Measurements from ENCODE around the gene OR7A17.

Gene OR7A17

GRCh38 chr19:14886032-14886431, at the start of gene OR7A17:
OR7A17 (minus strand) TSS chr19:14886132; CDS start chr19:14881355, 4,777 bp downstream.
- no peak for DNase-seq (ENCODE audit: low spot score)

GRCh38 chr19:14933506-14933905, 47.6 kb upstream of the OR7A17 start:
- DNase-seq (ENCODE audit: low spot score) = no peak

- DNase-seq (ENCODE audit: low spot score) = peak; percentile 9
Observed at GRCh38 chr19:14916848-14917247, 30.9 kb upstream of the OR7A17 start.

GRCh38 chr19:14915116-14915515, 29.2 kb upstream of the OR7A17 start:
- no peak for DNase-seq (ENCODE audit: low spot score)

DNA sequence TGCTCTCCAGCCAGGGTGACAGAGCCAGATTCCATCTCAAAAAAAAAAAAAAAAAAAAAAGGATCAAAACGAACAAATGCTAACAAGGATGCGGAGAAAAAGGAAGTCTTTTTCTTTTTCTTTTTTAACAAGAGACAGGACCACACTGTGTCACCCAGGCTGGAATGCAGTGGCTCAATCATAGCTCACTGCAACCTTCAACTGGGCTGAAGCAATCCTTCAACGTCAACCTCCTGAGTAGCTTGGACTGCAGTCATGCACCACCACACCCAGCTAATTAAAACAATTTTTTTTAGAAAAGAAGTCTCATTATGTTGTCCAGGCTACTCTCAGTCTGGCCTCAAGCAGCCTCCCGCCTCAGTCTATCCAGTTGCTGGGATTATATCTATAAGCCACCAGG, 20.8 kb upstream of the OR7A17 start:
- DNase-seq (ENCODE audit: low spot score) = no peak

DNA sequence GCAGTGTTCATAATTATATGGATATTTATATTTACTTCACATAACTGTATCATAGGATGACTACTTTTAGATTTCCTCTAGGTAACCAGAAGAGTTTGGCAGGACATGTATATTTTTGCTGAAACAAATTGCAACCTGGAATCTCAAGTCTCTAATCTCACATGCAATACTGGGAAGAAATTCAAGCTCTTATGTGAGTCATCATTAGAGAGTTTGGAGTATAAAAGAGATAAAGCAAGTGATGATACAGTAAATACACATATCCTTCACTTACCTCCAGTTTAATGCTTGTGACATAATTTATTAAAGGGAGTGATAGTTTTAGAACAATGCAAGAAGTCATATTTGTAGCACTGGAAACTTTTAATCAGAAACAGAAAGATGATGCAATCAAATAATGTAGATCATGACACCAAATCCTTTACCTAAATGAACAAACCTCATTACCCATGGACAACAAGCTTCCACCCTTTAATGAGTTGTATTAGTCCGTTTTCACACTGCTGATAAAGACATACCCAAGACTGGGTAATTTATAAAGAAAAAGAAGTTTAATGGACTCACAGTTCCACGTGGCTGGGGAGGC, 15.8 kb upstream of the OR7A17 start:
- no peak for DNase-seq (ENCODE audit: low spot score)

DNA sequence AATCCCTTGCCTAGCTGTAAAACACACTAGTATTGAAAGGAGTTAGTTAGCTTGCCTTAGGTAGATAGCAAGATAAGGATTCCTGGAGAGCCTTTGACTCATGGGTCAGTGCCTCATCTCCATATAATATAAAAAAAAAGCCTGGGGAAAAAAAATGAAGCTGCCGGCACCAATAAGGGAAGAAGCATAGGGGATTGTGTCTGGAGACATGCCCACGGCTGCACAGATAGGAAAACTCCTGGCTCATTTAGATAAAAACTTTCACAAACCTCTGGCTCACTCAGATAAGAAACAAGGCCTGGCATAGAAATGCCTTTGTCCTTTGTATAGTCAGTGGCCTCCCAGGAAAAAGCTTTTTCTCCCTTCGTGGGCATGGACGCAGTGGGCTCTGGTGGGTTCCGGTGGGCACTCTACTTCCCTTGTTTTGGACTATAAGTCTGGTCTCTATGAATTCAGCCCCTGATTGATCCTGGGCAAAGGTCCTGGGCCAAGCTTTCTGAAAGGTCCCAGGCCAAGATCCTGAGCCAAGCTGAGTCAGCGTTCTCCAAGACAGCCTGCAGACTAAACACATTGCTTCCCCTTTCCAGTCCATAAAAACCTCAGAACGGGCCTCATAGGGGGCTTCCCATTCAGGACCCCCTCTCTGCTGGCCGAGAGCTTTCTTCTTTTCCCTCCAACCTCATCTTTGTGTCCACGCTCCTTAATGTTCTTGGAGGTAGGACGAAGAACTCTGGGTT, 4.9 kb upstream of the OR7A17 start:
- no peak for DNase-seq (ENCODE audit: low spot score)

- DNase-seq (ENCODE audit: low spot score) = no peak
Observed at GRCh38 chr19:14889994-14890642, 4.2 kb upstream of the OR7A17 start.

DNA sequence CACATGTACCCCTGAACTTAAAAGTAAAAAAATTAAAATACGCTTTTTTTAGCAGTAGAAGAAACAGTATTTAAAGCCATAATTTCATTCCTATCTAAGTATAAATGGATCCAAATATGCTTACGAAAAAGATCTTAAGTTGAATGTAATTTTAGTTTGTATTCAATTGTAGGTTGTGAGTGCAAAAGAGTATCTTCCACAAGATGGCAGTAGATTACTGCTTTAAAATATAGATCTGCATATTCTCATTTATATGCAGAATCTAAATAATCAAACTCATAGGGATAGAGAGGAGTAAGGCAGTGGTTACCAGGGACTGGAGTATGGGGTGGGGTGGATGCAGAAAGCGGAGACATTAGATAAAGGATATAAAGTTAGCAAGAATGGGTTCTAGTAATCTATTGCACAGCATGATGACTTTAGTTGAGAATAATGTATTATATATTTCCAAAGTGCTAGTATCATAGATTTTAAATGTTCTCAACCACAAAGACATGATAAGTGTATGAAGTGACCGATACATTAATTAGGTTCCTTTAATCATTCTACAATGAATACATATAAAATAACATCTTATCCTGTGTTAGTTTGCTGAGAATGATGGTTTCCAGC, 14.2 kb downstream of the OR7A17 start:
- DNase-seq (ENCODE audit: low spot score) = no peak

GRCh38 chr19:14868497-14868896, 17.4 kb downstream of the OR7A17 start:
- no peak for DNase-seq (ENCODE audit: low spot score)

DNA sequence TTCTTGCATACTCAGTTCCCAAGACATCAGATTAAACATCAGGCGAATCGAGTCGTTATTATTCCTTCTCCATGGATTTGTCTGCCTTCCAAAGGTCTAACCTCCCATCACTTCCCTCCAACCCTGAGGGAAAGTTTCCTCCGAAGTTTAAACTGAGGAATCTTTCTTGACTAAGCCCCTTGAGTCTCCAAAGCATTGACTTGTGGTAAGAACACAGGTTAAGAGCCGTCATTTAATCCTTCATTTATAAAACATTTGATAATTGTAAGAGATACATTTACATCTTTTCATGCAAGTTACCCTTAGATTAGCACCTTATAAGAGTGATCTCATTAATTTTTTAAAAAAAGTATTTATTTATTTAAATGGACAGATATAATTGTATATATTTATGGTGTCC, 37.1 kb downstream of the OR7A17 start, which contains the start of gene OR7A10:
Gene OR7A10, minus strand, starts transcription at position 101 of the 400 bp plus-strand sequence. CDS start 7,045 bp downstream, outside the sequence.
- DNase-seq (ENCODE audit: low spot score) = no peak

DNA sequence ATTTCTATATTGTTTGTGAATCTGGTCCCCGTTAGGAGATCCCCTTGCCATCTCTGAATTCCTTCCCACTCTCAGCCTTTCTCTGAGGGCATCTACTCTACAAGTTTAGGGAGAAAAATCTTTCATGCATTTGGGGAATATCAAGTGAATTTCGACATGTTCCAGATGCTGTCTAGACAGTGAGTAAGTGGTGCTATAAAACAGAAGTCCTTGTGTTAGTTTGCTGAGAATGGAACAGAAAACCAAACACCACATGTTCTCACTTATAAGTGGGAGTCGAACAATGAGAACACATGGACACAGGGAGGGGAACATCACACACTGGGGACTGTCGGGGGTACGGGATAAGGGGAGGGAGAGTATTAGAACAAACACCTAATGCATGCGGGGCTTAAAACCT, 42.4 kb downstream of the OR7A17 start:
- DNase-seq (ENCODE audit: low spot score) = no peak

GRCh38 chr19:14843169-14843568, 42.8 kb downstream of the OR7A17 start:
- no peak for DNase-seq (ENCODE audit: low spot score)

GRCh38 chr19:14840206-14840605, 45.7 kb downstream of the OR7A17 start:
- DNase-seq (ENCODE audit: low spot score) = no peak

DNA sequence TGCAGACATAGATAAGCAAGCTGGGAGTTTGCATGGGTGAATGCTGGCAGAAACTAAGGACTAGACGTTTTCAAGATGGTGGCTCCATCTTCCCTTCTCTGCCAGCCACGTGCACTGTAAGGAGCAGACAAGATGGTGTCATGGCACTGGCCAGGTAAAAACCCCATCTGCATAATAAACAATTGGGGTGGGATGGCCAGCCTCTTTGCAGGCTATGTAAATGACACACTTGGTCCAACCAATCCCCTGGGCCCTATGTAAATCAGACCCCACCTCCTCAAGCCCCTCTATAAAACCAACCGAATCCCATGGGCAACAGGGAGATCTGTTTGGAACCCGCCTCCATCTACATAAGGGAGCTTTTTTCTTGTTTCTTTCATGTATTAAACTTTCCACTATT, 48.5 kb downstream of the OR7A17 start:
- DNase-seq (ENCODE audit: low spot score) = no peak

- DNase-seq (ENCODE audit: low spot score) = no peak
Observed at GRCh38 chr19:14835011-14835410, 50.9 kb downstream of the OR7A17 start, which contains the start of the genes OR7A5 and OR7C1. OR7A5 (minus strand) TSS chr19:14835185; CDS start chr19:14828241, 6,944 bp downstream. OR7C1 (minus strand) TSS chr19:14835185; CDS start chr19:14800136, 35,049 bp downstream.

DNA sequence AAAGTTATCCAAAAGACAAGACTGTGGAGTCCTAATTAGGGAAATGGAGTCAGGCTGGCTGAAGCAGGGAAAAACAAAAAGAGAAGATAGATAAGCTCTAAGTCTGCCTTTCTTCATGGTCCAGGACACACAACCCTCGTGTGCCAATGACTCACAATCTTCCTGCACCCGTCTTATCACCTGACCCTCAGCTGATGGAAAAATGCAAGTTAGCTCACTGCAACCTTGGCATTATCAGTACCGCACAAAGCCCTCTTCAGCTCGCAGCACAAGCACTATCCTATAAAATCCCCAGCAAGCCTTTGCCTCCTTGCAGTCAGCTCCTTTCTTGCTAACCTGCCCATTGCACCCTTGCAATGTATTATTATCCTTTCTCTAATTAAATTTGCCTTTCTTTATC, 55.2 kb downstream of the OR7A17 start:
- DNase-seq (ENCODE audit: low spot score) = no peak
